Transverse colon (tissue), 3 donors: Measurements from ENCODE around the gene MACROD1.

Experiments
- CTCF ChIP-seq, 5 experiments: fragments of 200-600 bp in 3 of 5; fragments of 450-650 bp in 2 of 5; sonication (generic) in 3 of 5; IDR thresholded peaks; 1 replicate in 2 of 5; 2 replicates in 3 of 5; pipeline ENCODE4 v1.5.1; 2016 to 2017; ENCODE audit warnings: antibody characterized with exemption in 5 of 5, inconsistent platforms in 3 of 5, mild to moderate bottlenecking in 2 of 5, moderate library complexity in 1 of 5
- POLR2A ChIP-seq: fragments of 450-650 bp; IDR thresholded peaks from one replicate; pipeline ENCODE4 v1.6.1; 2016; ENCODE audit warnings: antibody characterized with exemption, mild to moderate bottlenecking, moderate library complexity

- TF ChIP-seq CTCF (IDR thresholded peaks at IDR 0.05): peak in 1 of 5 experiments; percentile 11
- no peak for TF ChIP-seq POLR2A
Observed at GRCh38 chr11:64000740-64001483, 165.0 kb downstream of the MACROD1 start.
